Endothelial cell of umbilical vein (primary cell): ENCODE measurements around the gene C1orf216. TPM values are rescaled to one million over a fixed set of nuclear protein-coding genes. Genes with fewer than 3 reads are reported as not detected.

Experiments used
- BruUV-seq: library from RNA; stranded (reverse); fragments of 400-500 nt; replicated peaks from 2 replicates; lab custom pipeline; 2021; lab: Mats Ljungman, UMichigan
- CTCF ChIA-PET: fragments of 300-600, 350-600 bp; sonication (Branson Sonifier 250); formaldehyde crosslinking; loops from one replicate; lab custom pipeline; 2021; ENCODE audit warnings: antibody characterized with exemption, inconsistent platforms; lab: Charles Lee
- POLR2A ChIA-PET: fragments of 300-600, 350-600 bp; sonication (Branson Sonifier 250); formaldehyde crosslinking; loops from one replicate; lab custom pipeline; 2021; ENCODE audit warnings: antibody characterized with exemption, inconsistent platforms; lab: Charles Lee
- DNase-seq: peaks from one replicate; pipeline ENCODE4 v3.0.0-alpha.2; 2011; ENCODE audit warnings: low read depth, low spot score
- FAIRE-seq: peaks from 2 replicates; lab custom pipeline; 2011; peaks lifted over from hg19 to GRCh38; lab: Jason Lieb, UNC
- H2AFZ ChIP-seq: 2 replicates; pipeline ENCODE4 v1.6.0; 2012; ENCODE audit warnings: low read depth, low read length, control low read depth, inconsistent platforms
- H3K27ac ChIP-seq: 2 replicates; pipeline ENCODE4 v1.5.1; 2011; ENCODE audit warnings: low read depth, mild to moderate bottlenecking, control low read depth, low read length, moderate library complexity; ENCODE audit not compliant: insufficient read depth
- H3K27me3 ChIP-seq, 2 experiments: 2 replicates each; pipeline versions ENCODE4 v1.6.0 to v1.6.1; 2011; ENCODE audit warnings: low read length in 2 of 2, mixed read lengths in 1 of 2; ENCODE audit not compliant: control insufficient read depth in 2 of 2, insufficient read depth in 2 of 2
- H3K36me3 ChIP-seq, 2 experiments: 2 replicates in 1 of 2; 3 replicates in 1 of 2; pipeline ENCODE4 v1.5.1; 2011; ENCODE audit warnings: low read length in 2 of 2, mild to moderate bottlenecking in 1 of 2, moderate library complexity in 1 of 2; ENCODE audit not compliant: control insufficient read depth in 2 of 2, insufficient read depth in 2 of 2; ENCODE audit errors: extremely low read depth in 1 of 2
- H3K4me1 ChIP-seq: 3 replicates; pipeline ENCODE4 v1.5.1; 2011; ENCODE audit warnings: mild to moderate bottlenecking, low read length; ENCODE audit not compliant: control insufficient read depth, insufficient read depth; ENCODE audit errors: extremely low read depth
- H3K4me2 ChIP-seq: 2 replicates; pipeline ENCODE4 v1.6.1; 2011; ENCODE audit warnings: low read length, control low read depth, mixed read lengths; ENCODE audit not compliant: insufficient read depth
- H3K4me3 ChIP-seq, 3 experiments: fragments of 200-600 bp in 1 of 3; sonication (generic), shearing (Covaris generic) in 1 of 3; replicated peaks in 1 of 3; 2 replicates each; pipeline ENCODE4 v1.5.1; 2011 to 2016; ENCODE audit warnings: control low read depth in 3 of 3, low read length in 3 of 3, mild to moderate bottlenecking in 2 of 3, inconsistent platforms in 1 of 3, low read depth in 1 of 3, moderate library complexity in 1 of 3; ENCODE audit not compliant: insufficient read depth in 1 of 3
- H3K79me2 ChIP-seq: 2 replicates; pipeline ENCODE4 v1.6.0; 2012; ENCODE audit warnings: low read length, inconsistent platforms; ENCODE audit not compliant: control insufficient read depth, insufficient read depth
- H3K9ac ChIP-seq: replicated peaks from 2 replicates; pipeline ENCODE3; 2011; ENCODE audit warnings: low read length, control low read depth; ENCODE audit not compliant: insufficient read depth; ENCODE audit errors: extremely low read depth
- H3K9me1 ChIP-seq: replicated peaks from 3 replicates; pipeline ENCODE4 v1.6.0; 2011; ENCODE audit warnings: mild to moderate bottlenecking, low read length; ENCODE audit not compliant: control insufficient read depth, insufficient read depth; ENCODE audit errors: extremely low read depth
- H3K9me3 ChIP-seq: replicated peaks from 2 replicates; pipeline ENCODE4 v1.5.1; 2012; ENCODE audit warnings: low read length, inconsistent platforms; ENCODE audit not compliant: control insufficient read depth, insufficient read depth
- H4K20me1 ChIP-seq: replicated peaks from 2 replicates; pipeline ENCODE3; 2011; ENCODE audit warnings: mild to moderate bottlenecking, low read length; ENCODE audit not compliant: control insufficient read depth, insufficient read depth; ENCODE audit errors: extremely low read depth
- FOS ChIP-seq: IDR thresholded peaks from 2 replicates; pipeline ENCODE4 v1.6.1; 2011; ENCODE audit warnings: mild to moderate bottlenecking, low read length, moderate library complexity, borderline replicate concordance; ENCODE audit not compliant: insufficient read depth
- GATA2 ChIP-seq: IDR thresholded peaks from 2 replicates; pipeline ENCODE4 v1.7.0; 2011; ENCODE audit warnings: low read depth, mild to moderate bottlenecking, moderate library complexity, mixed read lengths, low read length; ENCODE audit not compliant: insufficient read length, insufficient read depth
- JUN ChIP-seq: IDR thresholded peaks from 2 replicates; pipeline ENCODE4 v1.6.1; 2011; ENCODE audit warnings: borderline replicate concordance, low read depth; ENCODE audit not compliant: insufficient read length, insufficient read depth
- MYC ChIP-seq: IDR thresholded peaks from one replicate; pipeline ENCODE4 v1.6.1; 2011; ENCODE audit warnings: mild to moderate bottlenecking, low read depth, low read length
- POLR2A ChIP-seq: IDR thresholded peaks from 2 replicates; pipeline ENCODE4 v1.6.1; 2012; ENCODE audit warnings: low read depth, mild to moderate bottlenecking, control low read depth, low read length
- POLR2AphosphoS5 ChIP-seq: IDR thresholded peaks from 2 replicates; pipeline ENCODE4 v1.6.1; 2012; ENCODE audit warnings: low read depth, mild to moderate bottlenecking, control low read depth, low read length, moderate library complexity; ENCODE audit not compliant: insufficient read depth
- dilution Hi-C: fragments of 300-500 bp; cut with MboI; formaldehyde crosslinking; loops from one replicate; pipeline ENCODE4 v1.15.0; 2019; ENCODE audit warnings: low sequenced_read_pairs; ENCODE audit not compliant: extremely low pct_ligation_motif_present
- intact Hi-C: fragments of 100-400 bp; cut with micrococcal nuclease; formaldehyde crosslinking; loops from one replicate; pipeline ENCODE4 v1.10.0; 2022
- polyA plus RNA-seq, 4 experiments: library from polyadenylated mRNA; depleted of rRNA in 3 of 4; stranded (reverse) in 3 of 4; unstranded in 1 of 4; fragments of >200 nt; gene quantifications; 2 replicates each; pipeline versions ENCODE4 v1.2.1 to v1.2.3, GENCODE V29; 2011 to 2012; ENCODE audit warnings: missing spikeins in 1 of 4
- total RNA-seq: library from RNA; stranded (reverse); gene quantifications from 2 replicates; pipeline ENCODE4 v1.2.3, GENCODE V29; 2021
- TF ChIP-seq, protein P1 (sequence below): IDR thresholded peaks from 2 replicates; pipeline ENCODE4 v1.6.1; 2011; ENCODE audit not compliant: insufficient read depth, insufficient read length
- TF ChIP-seq, protein P2 (sequence below), 2 donors: IDR thresholded peaks; 1 replicate in 1 of 2; 2 replicates in 1 of 2; pipeline ENCODE4 v1.5.1; 2011; ENCODE audit warnings: low read length in 2 of 2, mild to moderate bottlenecking in 2 of 2, moderate library complexity in 2 of 2, control low read depth in 1 of 2, inconsistent platforms in 1 of 2, low read depth in 1 of 2; ENCODE audit not compliant: insufficient read depth in 1 of 2; ENCODE audit errors: extremely low read depth in 1 of 2

Gene C1orf216
- total and polyA plus RNA-seq, 2 donors (not counting 3 experiments of a cell fraction or from before 2014, with no cell fraction given), result 13.3 to 15.3 TPM

DNA sequence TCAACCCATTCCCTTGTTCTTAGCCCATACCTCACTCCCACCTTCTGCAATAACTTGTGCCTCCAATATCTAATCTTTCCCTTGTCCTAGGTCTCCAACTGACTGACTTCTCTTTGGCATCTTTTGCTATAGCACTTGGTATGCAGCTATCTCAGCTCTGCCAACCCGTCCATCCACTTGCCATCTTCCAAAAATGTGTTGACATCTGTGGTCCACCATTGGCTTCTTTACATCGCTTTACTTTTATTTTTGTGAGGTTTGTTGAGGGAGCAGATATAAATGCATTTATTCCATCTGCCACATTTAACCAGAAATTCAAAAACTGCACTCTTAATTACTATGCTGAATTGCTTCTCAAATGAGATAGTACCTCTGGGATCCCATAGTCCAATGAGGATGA, 52.5 kb downstream of the C1orf216 start:
- no peak overlapping the region for H3K27ac ChIP-seq
- intact Hi-C loops (no loop called here), dilution Hi-C loops (no loop called here)
- H3K36me3 ChIP-seq, result no peaks in the 10 kb centered on the region
- TF ChIP-seq JUN, result no peak
- no peak for TF ChIP-seq FOS
- TF ChIP-seq, protein P1, sequence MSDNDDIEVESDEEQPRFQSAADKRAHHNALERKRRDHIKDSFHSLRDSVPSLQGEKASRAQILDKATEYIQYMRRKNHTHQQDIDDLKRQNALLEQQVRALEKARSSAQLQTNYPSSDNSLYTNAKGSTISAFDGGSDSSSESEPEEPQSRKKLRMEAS, result no peak
- no peak for TF ChIP-seq GATA2
- TF ChIP-seq, protein P2, sequence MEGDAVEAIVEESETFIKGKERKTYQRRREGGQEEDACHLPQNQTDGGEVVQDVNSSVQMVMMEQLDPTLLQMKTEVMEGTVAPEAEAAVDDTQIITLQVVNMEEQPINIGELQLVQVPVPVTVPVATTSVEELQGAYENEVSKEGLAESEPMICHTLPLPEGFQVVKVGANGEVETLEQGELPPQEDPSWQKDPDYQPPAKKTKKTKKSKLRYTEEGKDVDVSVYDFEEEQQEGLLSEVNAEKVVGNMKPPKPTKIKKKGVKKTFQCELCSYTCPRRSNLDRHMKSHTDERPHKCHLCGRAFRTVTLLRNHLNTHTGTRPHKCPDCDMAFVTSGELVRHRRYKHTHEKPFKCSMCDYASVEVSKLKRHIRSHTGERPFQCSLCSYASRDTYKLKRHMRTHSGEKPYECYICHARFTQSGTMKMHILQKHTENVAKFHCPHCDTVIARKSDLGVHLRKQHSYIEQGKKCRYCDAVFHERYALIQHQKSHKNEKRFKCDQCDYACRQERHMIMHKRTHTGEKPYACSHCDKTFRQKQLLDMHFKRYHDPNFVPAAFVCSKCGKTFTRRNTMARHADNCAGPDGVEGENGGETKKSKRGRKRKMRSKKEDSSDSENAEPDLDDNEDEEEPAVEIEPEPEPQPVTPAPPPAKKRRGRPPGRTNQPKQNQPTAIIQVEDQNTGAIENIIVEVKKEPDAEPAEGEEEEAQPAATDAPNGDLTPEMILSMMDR (IDR thresholded peaks at IDR 0.05; ENCODE audit: extremely low read depth in 1 of 2, insufficient read depth in 1 of 2, low read depth in 1 of 2, low read length in 2 of 2), result no peak
- no peak for TF ChIP-seq POLR2A
- TF ChIP-seq POLR2AphosphoS5, result no peak
- TF ChIP-seq MYC, result no peak
- H3K9me3 ChIP-seq, result no peaks in the 10 kb centered on the region
- DNase-seq (no peak), FAIRE-seq (no peak)
- H4K20me1 ChIP-seq, result no peaks in the 10 kb centered on the region
- H2AFZ ChIP-seq, result no peak overlapping the region
- H3K27me3 ChIP-seq, result peaks cover 13 to 26% of the 10 kb centered on the region in 2 experiments
- H3K4me3 ChIP-seq, result no peak overlapping the region
- ChIA-PET POLR2A (no interaction called here), CTCF (interaction anchor here (0.6 to 1.1 kb wide), 2 partner anchors 21 to 95 kb away, joined by 4 read pairs; no protein-coding TSS in a partner anchor)
- BruUV-seq, result no TSS peak
- no peaks in the 10 kb centered on the region for H3K4me1 ChIP-seq
- H3K79me2 ChIP-seq, result no peaks in the 10 kb centered on the region
- H3K9me1 ChIP-seq, result no peaks in the 10 kb centered on the region
- no peak overlapping the region for H3K4me2 ChIP-seq
- H3K9ac ChIP-seq, result no peak overlapping the region

Other genes with a start within 250 kb of the C1orf216 start
- gene KIAA0319L, start 161.5 kb downstream of the C1orf216 start, total RNA-seq, result 43.4 and 45.3 TPM in 2 replicates
- gene KIAA0319L, start 161.5 kb downstream of the C1orf216 start, polyA plus RNA-seq, result 31.2 and 31.4 TPM in 2 replicates
- 22.0 and 22.3 TPM in 2 replicates for gene NCDN, start 161.1 kb downstream of the C1orf216 start, total RNA-seq
- 16.7 and 17.3 TPM in 2 replicates for gene NCDN, start 161.1 kb downstream of the C1orf216 start, polyA plus RNA-seq
- gene TFAP2E, start 145.6 kb downstream of the C1orf216 start, total RNA-seq, result 0.18 TPM in 1 of 2 replicates, not detected in the other
- 0.06 TPM in 1 of 2 replicates, not detected in the other for gene TFAP2E, start 145.6 kb downstream of the C1orf216 start, polyA plus RNA-seq
- gene PSMB2, start 77.4 kb downstream of the C1orf216 start, total RNA-seq, result 93.6 and 101 TPM in 2 replicates
- gene PSMB2, start 77.4 kb downstream of the C1orf216 start, polyA plus RNA-seq, result 107 and 118 TPM in 2 replicates
- 33.2 and 39.5 TPM in 2 replicates for gene CLSPN, start 51.1 kb upstream of the C1orf216 start, total RNA-seq
- gene CLSPN, start 51.1 kb upstream of the C1orf216 start, polyA plus RNA-seq, result 3.2 and 4.2 TPM in 2 replicates
- 16.2 and 19.8 TPM in 2 replicates for gene AGO4, start 89.1 kb upstream of the C1orf216 start, total RNA-seq
- gene AGO4, start 89.1 kb upstream of the C1orf216 start, polyA plus RNA-seq, result 9.7 and 11.1 TPM in 2 replicates
- gene AGO1, start 164.3 kb upstream of the C1orf216 start, total RNA-seq, result 31.0 TPM in 2 replicates
- gene AGO1, start 164.3 kb upstream of the C1orf216 start, polyA plus RNA-seq, result 9.5 and 10.8 TPM in 2 replicates
- 21.1 and 24.1 TPM in 2 replicates for gene AGO3, start 212.2 kb upstream of the C1orf216 start, total RNA-seq
- gene AGO3, start 212.2 kb upstream of the C1orf216 start, polyA plus RNA-seq, result 7.7 and 10.4 TPM in 2 replicates